ENCODE results near the gene ANXA11.
"Not testable (repeated sequence)": the region's sequence is repeated elsewhere in the genome, so short reads cannot be mapped to it uniquely, and the experiment has no call there.

The ANXA11 gene

DNA sequence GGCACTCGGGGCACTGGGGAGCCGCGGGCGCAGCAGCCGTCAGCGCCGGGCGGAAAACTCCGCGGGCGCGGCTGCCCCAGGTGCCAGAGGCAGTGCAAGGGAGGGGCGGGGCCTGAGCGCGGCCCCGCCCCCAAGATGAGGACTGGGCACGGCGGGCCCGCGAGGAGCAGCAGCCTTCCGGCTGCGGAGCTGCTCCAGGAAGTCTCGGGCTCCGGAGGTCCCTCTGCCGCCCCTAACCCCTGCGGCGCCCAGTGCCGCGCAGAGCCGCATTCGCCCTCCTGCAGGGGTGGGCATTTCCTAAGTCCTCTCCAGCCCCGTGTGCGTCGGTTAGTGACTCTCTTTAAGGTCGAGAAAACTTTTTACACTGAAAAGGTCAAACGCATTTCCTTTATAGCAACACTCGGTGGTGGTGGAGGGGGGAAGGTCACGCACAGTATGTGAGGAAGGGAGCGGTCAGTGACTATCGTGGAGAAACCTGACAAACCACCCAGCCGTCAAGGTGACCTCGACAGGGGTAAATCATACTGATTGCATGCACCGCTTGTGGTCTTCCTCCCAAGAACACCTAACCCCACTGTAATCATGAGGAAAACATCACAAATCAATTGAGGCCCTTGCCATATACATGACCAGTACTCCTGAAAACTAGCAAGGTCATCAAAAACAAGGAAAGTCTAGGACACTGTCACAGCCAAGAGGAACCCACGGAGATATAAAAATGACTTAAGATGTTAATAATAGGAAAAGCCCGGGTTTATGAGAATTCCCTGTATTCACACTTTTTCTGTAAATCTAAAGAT, at the start of gene ANXA11:
Gene ANXA11, minus strand, starts transcription at position 61 of the 800 bp plus-strand sequence. CDS start 32,676 bp downstream, outside the sequence.
- H3K4me3 ChIP-seq (ENCODE audit: low read depth, low read length) = peak within 1 kb of the TSS; percentile 88
- TF ChIP-seq, protein P1, sequence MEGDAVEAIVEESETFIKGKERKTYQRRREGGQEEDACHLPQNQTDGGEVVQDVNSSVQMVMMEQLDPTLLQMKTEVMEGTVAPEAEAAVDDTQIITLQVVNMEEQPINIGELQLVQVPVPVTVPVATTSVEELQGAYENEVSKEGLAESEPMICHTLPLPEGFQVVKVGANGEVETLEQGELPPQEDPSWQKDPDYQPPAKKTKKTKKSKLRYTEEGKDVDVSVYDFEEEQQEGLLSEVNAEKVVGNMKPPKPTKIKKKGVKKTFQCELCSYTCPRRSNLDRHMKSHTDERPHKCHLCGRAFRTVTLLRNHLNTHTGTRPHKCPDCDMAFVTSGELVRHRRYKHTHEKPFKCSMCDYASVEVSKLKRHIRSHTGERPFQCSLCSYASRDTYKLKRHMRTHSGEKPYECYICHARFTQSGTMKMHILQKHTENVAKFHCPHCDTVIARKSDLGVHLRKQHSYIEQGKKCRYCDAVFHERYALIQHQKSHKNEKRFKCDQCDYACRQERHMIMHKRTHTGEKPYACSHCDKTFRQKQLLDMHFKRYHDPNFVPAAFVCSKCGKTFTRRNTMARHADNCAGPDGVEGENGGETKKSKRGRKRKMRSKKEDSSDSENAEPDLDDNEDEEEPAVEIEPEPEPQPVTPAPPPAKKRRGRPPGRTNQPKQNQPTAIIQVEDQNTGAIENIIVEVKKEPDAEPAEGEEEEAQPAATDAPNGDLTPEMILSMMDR (IDR thresholded peaks at IDR 0.05; ENCODE audit: low read depth, low read length) = no peak

DNA sequence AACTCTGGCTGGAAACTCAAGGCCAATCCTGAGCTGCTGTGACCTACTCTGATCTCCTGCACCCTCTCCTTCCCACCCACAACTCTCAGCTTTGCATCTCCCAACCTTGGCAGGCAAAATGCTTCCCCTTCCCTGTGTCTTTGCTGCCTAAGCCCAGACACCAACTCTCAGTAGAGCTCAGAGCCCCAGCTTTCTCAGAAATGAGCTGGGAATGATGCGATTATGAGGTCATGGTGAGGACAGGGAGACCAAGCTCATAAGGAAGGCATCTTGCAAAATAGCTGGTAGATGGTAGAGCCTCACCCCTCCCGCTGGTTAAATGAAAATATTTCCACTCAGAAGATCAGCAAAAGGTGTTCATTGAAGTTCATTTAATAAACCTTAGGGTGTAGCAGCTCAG, 49.4 kb upstream of the ANXA11 start:
- H3K4me3 ChIP-seq (ENCODE audit: low read depth, low read length) = not testable (repeated sequence)

DNA sequence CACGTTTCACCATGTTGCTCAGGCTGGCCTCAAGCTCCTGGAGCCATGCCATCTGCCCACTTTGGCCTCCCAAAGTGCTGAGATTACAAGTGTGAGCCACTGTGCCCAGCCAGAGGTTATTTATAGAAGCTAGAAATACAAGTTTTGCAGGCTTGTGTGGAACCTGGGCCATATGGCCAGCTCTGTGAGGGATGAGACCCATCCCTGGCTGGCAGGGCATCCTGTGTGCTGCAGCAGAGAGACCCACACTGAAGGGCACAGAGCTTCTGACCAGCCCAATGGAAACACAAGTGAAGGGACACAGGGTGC, 48.6 kb upstream of the ANXA11 start:
- not testable (repeated sequence) for H3K4me3 ChIP-seq (ENCODE audit: low read depth, low read length)

DNA sequence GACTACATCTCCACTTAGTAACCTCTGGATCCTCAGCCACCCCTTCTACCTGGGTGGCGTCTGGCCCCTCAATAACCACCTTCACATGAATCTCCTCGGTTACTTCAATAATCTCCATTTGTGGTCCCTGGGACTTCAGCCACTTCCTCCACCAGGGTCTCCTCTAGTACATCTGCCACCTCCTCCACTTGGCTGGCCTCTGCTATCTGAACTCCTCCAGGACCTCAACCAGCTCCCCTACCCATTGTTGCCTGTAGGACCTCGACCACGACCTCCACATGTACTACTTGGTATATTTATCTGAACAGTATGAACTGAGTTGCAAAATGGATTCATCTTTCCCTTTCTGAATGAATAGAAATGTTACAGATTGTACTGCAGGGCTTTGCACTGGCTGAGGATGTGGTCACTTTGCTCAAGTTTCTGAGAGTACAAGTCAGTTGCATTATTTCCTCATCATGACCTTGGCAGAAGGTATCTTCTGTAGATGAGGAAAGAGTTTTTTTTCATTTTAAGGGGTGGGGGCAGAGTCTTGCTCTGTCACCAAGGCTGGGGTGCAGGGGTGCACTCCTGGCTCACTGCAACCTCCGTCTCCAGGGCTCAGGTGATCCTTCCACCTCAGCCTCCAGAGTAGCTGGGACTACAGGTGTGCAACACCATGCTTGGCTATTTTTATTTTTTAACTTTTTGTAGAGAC, 48.1 kb upstream of the ANXA11 start:
- H3K4me3 ChIP-seq (ENCODE audit: low read depth, low read length) = no peak overlapping the region
- TF ChIP-seq, protein P1 (IDR thresholded peaks at IDR 0.05; ENCODE audit: low read depth, low read length) = no peak

DNA sequence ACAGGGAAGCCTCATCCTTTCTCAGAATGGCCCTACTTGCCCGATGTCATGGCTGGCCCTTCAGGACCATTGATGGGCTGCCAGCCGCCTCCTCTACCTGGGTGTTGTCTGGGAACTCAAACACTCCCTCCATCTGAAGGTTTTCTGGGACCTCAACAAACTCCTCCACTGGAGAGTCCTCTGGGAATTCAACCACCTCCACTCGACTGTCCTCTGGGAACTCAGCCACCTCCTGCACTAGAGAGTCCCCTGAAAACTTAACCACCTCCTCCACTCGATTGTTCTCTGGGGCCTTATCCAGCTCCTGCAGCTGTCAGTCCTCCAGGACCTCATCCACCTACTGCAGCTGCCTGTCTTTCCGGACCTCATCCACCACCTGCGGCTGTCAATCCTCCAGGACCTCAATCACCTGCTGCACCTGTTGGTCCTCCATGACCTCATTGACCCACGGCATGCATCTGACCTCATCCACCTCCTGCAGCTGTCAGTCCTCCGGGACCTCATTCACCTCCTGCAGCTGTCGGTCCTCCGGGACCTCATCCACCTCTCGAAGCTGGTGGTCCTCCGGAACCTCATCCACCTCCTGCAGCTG, 47.1 kb upstream of the ANXA11 start:
- TF ChIP-seq, protein P1 (IDR thresholded peaks at IDR 0.05; ENCODE audit: low read depth, low read length) = no peak
- no peak overlapping the region for H3K4me3 ChIP-seq (ENCODE audit: low read depth, low read length)

DNA sequence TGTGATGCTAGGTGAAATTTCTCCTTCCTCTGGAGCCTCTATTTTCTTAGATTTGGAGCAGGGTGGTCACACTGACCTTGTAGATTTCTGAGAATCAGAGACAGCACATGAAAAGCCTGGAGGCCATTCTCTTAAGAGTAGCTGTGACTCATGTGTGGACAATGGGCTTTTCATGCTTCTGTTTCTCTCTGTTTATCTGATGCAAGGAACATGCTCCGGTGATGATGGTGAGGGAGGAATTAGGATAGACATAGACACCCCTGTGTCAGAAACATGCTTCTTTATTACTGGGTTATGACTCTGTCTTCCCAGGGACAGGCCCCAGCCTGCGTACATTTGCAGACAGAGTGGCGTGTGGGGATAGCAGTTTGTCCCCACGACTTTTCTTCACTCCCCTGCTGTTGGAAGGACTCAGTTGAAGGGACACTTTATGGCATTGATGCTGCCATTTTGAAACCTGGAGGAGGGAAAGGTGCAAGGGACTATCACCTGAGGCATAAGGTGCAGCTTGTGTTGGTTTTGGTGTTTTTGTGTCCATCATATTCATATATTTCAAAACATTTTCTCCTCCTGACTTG, 46.5 kb upstream of the ANXA11 start:
- not testable (repeated sequence) for H3K4me3 ChIP-seq (ENCODE audit: low read depth, low read length)

DNA sequence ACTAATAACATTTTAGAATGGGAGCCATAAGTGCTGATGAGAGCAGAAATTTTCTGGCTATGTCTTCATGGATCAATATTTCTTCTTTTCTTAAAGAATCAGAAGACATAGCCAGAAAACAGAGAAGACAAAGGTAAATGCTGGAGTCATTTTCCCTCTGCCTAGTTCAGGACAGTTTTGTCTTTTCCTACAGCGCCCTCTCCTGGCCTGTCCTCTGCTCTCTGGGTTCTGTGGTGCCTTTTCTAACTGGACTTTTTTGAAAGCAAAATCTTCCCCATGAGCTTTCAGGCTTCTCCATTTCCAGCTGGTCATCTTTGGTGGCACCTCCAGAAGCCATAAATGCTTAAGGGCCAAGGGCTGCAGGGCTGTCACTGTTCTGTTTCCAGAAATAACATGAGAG, 45.1 kb upstream of the ANXA11 start:
- H3K4me3 ChIP-seq (ENCODE audit: low read depth, low read length) = not testable (repeated sequence)

DNA sequence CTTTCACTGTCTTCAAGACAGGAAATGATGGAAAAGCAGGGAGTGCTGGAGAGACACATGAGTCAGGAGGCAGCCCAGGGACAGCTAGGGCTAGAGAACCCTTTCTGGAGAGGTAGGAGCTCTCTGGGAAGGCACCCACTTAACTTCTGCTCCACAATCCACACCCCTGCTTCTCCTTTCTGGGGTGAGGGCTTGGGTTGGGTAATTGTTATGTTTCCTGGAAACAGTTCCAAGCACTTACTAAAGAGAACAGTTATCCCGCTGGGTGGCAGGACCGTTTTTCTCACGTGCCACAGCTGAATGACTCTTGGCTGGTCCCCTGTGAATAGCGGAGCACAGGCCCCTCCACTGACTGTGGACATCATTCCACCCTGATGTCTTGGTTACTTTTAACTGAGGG, 44.6 kb upstream of the ANXA11 start:
- not testable (repeated sequence) for H3K4me3 ChIP-seq (ENCODE audit: low read depth, low read length)

DNA sequence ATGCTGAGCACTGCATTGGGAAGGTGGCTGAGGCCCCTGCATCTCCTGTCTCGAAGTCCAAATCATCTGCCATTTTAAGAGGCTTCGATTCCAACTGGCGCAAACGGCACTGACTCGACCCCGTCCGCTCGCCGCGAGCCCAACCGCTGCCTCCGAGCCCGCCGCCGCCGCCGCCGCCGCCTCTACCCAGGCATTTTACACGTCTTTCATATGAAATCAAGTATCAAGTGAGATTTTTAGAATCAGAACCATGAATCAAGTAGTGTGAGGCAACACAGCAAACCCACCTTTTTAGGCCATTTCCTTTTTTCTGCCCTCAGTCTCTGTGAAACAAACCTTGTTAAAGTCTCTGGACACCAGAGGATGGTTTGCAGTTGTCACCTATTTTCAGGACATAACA, 42.3 kb upstream of the ANXA11 start:
- H3K4me3 ChIP-seq (ENCODE audit: low read depth, low read length) = not testable (repeated sequence)

DNA sequence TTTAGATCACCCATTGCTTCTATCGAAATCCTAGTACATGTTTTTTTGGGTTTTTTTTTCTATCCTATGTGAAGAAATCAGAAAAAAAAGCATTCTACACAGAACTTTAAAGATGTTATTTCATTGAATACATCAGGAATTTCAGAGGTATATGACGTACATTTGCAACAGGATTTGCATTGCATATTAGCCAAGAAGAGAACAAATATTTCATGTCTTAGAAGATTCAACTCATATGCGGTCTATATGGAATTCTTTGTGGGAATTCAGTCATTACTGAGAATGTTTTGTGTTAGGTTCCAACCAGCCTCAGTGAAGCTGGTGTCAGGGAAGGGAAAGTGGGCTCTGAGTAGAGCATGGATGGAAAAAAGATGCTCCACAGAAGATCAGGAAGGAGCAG, 39.0 kb upstream of the ANXA11 start:
- H3K4me3 ChIP-seq (ENCODE audit: low read depth, low read length) = not testable (repeated sequence)

DNA sequence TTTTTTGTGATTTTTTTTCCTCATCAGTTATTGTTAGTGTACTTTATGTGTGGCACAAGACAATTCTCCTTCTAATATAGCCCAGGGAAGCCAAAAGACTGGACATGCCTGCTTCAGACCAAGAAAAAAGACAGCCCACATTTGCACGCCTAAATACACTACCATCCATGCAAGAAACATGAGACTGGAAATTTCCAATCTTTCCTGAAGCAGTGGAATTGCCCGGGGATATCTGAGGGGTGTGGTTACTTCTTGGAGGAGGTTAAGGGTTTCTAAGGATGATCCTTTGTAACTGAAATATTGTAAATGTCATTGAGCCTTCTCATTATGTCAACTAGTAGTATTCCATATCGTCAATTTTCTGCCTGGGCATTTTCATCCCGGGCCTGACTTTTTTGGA, 37.0 kb upstream of the ANXA11 start:
- not testable (repeated sequence) for H3K4me3 ChIP-seq (ENCODE audit: low read depth, low read length)

DNA sequence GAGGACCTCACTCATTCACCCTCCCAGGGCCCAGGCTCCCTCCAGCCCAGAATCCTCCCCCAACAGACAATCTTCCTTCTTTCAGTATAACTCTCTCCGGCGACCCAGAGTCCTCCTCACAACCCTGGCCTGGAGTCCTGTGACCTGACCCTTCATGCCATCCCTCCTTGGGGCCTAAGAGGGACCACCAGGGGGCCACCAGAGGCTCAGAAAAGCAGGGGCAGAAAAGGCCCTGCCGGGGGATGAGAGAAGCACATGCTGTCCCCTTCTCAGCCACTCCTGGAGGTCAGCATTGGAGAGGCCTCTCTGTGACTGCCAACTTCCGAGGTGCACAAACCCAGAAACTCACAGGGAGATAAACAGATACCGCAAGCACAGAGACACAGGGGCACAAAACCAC, 31.1 kb upstream of the ANXA11 start:
- H3K4me3 ChIP-seq (ENCODE audit: low read depth, low read length) = not testable (repeated sequence)

DNA sequence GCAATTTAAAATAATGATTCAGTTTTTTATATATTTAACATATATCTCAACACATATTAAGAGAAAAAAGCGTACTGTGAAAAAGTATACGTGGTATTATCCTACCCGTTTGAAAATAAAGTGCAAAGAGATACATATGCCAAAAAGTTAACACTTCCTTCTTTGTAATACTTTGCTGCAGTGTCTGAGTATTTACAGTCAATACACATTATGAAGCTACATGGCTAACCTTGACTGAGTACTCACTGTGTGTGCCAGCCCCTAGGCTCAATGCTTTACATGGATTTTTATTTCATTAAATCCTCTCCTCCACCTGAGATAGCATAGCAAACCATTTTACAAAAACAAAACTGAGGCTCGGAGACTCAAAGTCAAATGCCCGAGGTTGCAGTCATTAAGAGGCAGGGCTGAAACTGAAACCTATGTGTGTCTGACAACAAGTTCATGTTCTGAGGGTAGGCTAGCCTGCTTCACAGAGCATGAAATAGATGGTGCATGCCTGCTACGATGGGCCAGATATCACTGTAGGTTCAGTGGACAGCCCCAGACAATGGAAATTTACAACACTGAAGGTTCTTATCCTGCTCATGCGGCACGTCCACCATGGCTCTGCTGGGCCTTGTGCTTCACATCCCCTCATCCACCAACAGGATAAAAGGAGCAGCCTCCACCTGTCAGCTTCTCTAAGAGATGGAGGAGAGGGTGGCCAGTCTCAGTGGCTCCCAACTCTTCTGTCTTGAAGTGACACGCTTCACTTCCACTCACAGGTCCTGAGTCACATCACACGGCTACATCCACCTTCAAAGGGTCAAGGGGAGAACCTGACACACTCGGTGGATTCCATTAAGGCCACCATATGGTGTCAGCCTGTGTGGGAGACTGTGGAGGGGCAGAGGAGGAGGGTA, 29.2 kb upstream of the ANXA11 start:
- H3K4me3 ChIP-seq (ENCODE audit: low read depth, low read length) = not testable (repeated sequence)

DNA sequence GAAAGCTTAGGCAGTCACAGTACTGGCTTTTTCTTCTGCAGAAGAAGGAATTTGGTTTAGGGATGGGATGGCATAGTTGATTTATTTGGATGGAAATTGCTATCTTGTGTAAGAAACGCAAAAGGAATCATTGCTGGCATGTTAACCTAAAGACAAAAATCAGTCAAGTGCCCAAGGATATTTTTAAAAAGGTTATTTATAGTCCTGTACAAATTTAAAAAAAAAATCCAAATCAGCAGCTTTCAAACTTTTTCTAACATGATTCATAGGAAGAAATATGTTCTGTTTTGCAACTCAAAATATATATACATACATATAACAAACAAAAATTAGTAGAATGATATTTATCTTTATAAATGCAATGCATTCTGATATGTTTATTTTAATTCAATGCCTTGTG, 28.5 kb upstream of the ANXA11 start:
- H3K4me3 ChIP-seq (ENCODE audit: low read depth, low read length) = not testable (repeated sequence)

DNA sequence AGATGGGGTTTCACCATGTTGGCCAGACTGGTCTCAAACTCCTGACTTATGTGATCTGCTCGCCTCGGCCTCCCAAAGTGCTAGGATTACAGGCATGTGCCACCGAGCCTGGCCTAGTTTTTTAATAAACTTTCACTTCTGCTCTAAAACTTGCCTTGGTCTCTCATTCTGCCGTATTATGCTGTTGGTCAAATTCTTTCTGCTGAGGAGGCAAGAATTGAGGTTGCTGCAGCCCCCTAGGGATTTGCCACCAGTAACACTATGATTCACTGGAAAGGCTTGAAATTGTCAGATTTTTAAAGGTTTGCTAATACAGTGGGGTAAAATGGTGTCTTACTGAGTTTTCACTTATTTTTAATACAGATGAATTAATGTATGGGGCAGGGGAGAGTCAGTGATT, 21.4 kb upstream of the ANXA11 start:
- H3K4me3 ChIP-seq (ENCODE audit: low read depth, low read length) = not testable (repeated sequence)

DNA sequence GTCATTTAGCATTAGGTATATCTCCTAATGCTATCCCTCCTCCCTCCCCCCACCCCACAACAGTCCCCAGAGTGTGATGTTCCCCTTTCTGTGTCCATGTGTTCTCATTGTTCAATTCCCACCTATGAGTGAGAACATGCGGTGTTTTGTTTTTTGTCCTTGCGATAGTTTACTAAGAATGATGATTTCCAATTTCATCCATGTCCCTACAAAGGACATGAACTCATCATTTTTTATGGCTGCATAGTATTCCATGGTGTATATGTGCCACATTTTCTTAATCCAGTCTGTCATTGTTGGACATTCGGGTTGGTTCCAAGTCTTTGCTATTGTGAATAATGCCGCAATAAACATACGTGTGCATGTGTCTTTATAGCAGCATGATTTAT, 17.7 kb upstream of the ANXA11 start:
- not testable (repeated sequence) for H3K4me3 ChIP-seq (ENCODE audit: low read depth, low read length)
